ENCODE measurements around the gene SIRT2.
A peak's percentile ranks its signal among the peaks of the same experiment; 100 is the strongest.

SIRT2 gene

GRCh38 chr19:38841180-38841766 lies 58.1 kb downstream of the SIRT2 start:
- no peak for DNase-seq (ENCODE audit: low read depth)
- TF ChIP-seq CTCF (IDR thresholded peaks at IDR 0.05; ENCODE audit: control insufficient read depth, extremely low read depth, insufficient read depth): no peak

GRCh38 chr19:38840583-38840968 lies 58.8 kb downstream of the SIRT2 start:
- no peak for DNase-seq (ENCODE audit: low read depth)
- no peak for TF ChIP-seq CTCF (IDR thresholded peaks at IDR 0.05; ENCODE audit: control insufficient read depth, extremely low read depth, insufficient read depth)
- no peak overlapping the region for H3K4me3 ChIP-seq (ENCODE audit: low read depth, low read length)

More at GRCh38 chr19:38841180-38841766, 58.1 kb downstream of the SIRT2 start:
- no peak overlapping the region for H3K4me3 ChIP-seq (ENCODE audit: low read depth, low read length)

- no peak for DNase-seq (ENCODE audit: low read depth)
Measured at GRCh38 chr19:38839816-38840582, 59.4 kb downstream of the SIRT2 start.

GRCh38 chr19:38838986-38839761 lies 60.2 kb downstream of the SIRT2 start:
- TF ChIP-seq CTCF (IDR thresholded peaks at IDR 0.05; ENCODE audit: control insufficient read depth, extremely low read depth, insufficient read depth): no peak
- H3K4me3 ChIP-seq (ENCODE audit: low read depth, low read length): no peak overlapping the region
- DNase-seq (ENCODE audit: low read depth): no peak

More at GRCh38 chr19:38839816-38840582, 59.4 kb downstream of the SIRT2 start:
- H3K4me3 ChIP-seq (ENCODE audit: low read depth, low read length): no peak overlapping the region
- no peak for TF ChIP-seq CTCF (IDR thresholded peaks at IDR 0.05; ENCODE audit: control insufficient read depth, extremely low read depth, insufficient read depth)

- no peak overlapping the region for H3K4me3 ChIP-seq (ENCODE audit: low read depth, low read length)
- peak; percentile 25; the same call in 1 of the 2 replicates for TF ChIP-seq CTCF (IDR thresholded peaks at IDR 0.05; ENCODE audit: control insufficient read depth, extremely low read depth, insufficient read depth)
- DNase-seq (ENCODE audit: low read depth): no peak
Measured at GRCh38 chr19:38838208-38838985, 61.0 kb downstream of the SIRT2 start.

- no peak for TF ChIP-seq CTCF (IDR thresholded peaks at IDR 0.05; ENCODE audit: control insufficient read depth, extremely low read depth, insufficient read depth)
- DNase-seq (ENCODE audit: low read depth): peak; percentile 88
- H3K4me3 ChIP-seq (ENCODE audit: low read depth, low read length): no peak overlapping the region
Measured at GRCh38 chr19:38837656-38838121, 61.7 kb downstream of the SIRT2 start.

Data from LNCaP clone FGC (cell line).